Astrocyte (in vitro differentiated cells and primary cell): ENCODE measurements around the gene HTR7.

Experiments
- CTCF ChIP-seq: IDR thresholded peaks from 2 replicates; pipeline ENCODE4 v1.5.1; 2011; ENCODE audit warnings: low read depth, mild to moderate bottlenecking, inconsistent platforms, low read length, moderate library complexity; ENCODE audit not compliant: insufficient read depth
- EZH2 ChIP-seq: IDR thresholded peaks from 2 replicates; pipeline ENCODE4 v1.6.1; 2012; ENCODE audit warnings: mild to moderate bottlenecking, low read length, inconsistent platforms; ENCODE audit not compliant: insufficient read depth

- TF ChIP-seq CTCF (no peak), EZH2 (peak; percentile 36)
Measured at GRCh38 chr10:90856964-90857634, 740 bp downstream of the HTR7 start.
